Activated effector memory CD4-positive, alpha-beta T cell treated with anti-CD3 and anti-CD28 coated beads, Interleukin-2, amount 50 U/mL, for 16 hours (primary cell): ENCODE results near the gene MTARC2.
"Not testable (repeated sequence)": the region's sequence is repeated elsewhere in the genome, so short reads cannot be mapped to it uniquely, and the experiment has no call there.

Experiments used
- DNase-seq: peaks from one replicate; pipeline ENCODE4 v3.0.0-alpha.2; 2020

MTARC2 gene

GRCh38 chr1:220733086-220733601 lies 15.0 kb upstream of the MTARC2 start:
- DNase-seq, result peak; percentile 90

GRCh38 chr1:220734571-220735326 lies 13.4 kb upstream of the MTARC2 start:
- DNase-seq, result no peak

- not testable (repeated sequence) for DNase-seq
Observed at GRCh38 chr1:220736283-220736682, 11.8 kb upstream of the MTARC2 start.

- no peak for DNase-seq
Observed at GRCh38 chr1:220741349-220741748, 6.8 kb upstream of the MTARC2 start.

GRCh38 chr1:220741825-220742224 lies 6.3 kb upstream of the MTARC2 start:
- no peak for DNase-seq

- no peak for DNase-seq
Observed at GRCh38 chr1:220742520-220742919, 5.6 kb upstream of the MTARC2 start.

GRCh38 chr1:220746851-220747250 lies 1.3 kb upstream of the MTARC2 start:
- no peak for DNase-seq

GRCh38 chr1:220747437-220748088 lies 559 bp upstream of the MTARC2 start:
- DNase-seq, result no peak

GRCh38 chr1:220748936-220749335 lies 814 bp downstream of the MTARC2 start:
- DNase-seq, result no peak

GRCh38 chr1:220750131-220750515 lies 2.0 kb downstream of the MTARC2 start:
- no peak for DNase-seq

- no peak for DNase-seq
Observed at GRCh38 chr1:220751111-220751510, 3.0 kb downstream of the MTARC2 start.

GRCh38 chr1:220754212-220754917 lies 6.2 kb downstream of the MTARC2 start:
- DNase-seq, result no peak

GRCh38 chr1:220754918-220755295 lies 6.8 kb downstream of the MTARC2 start:
- DNase-seq, result no peak

GRCh38 chr1:220755309-220755708 lies 7.2 kb downstream of the MTARC2 start:
- DNase-seq, result no peak

GRCh38 chr1:220757441-220757840 lies 9.3 kb downstream of the MTARC2 start:
- no peak for DNase-seq

GRCh38 chr1:220759147-220759546 lies 11.0 kb downstream of the MTARC2 start:
- no peak for DNase-seq

GRCh38 chr1:220761688-220762427 lies 13.7 kb downstream of the MTARC2 start:
- no peak for DNase-seq

GRCh38 chr1:220764757-220765156 lies 16.6 kb downstream of the MTARC2 start:
- DNase-seq, result no peak

GRCh38 chr1:220767312-220768125 lies 19.4 kb downstream of the MTARC2 start:
- no peak for DNase-seq

GRCh38 chr1:220768126-220768601 lies 20.0 kb downstream of the MTARC2 start:
- no peak for DNase-seq

- DNase-seq, result no peak
Observed at GRCh38 chr1:220769205-220769604, 21.1 kb downstream of the MTARC2 start.
